ENCODE data around the gene ADAM23.

DNA sequence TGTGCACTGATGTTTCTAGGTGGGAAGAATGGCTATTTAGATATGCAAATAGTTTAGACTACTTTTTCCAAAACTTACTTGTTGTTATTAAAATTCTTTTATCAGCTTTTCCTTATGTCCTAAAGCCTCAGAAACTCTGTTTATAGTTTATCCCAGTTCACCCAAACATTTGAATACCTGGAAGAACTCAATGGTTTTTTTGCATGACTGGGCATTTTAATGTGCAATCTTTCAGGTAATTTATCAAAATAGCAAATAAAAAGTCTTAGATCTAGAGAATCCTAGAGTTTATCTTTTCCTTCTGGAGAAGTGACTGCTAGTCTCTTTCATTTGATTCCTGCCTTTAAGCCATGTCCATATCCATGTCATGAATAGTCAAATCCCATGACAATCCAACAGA is 9.6 kb upstream of the ADAM23 start:
- TF ChIP-seq, protein P1, sequence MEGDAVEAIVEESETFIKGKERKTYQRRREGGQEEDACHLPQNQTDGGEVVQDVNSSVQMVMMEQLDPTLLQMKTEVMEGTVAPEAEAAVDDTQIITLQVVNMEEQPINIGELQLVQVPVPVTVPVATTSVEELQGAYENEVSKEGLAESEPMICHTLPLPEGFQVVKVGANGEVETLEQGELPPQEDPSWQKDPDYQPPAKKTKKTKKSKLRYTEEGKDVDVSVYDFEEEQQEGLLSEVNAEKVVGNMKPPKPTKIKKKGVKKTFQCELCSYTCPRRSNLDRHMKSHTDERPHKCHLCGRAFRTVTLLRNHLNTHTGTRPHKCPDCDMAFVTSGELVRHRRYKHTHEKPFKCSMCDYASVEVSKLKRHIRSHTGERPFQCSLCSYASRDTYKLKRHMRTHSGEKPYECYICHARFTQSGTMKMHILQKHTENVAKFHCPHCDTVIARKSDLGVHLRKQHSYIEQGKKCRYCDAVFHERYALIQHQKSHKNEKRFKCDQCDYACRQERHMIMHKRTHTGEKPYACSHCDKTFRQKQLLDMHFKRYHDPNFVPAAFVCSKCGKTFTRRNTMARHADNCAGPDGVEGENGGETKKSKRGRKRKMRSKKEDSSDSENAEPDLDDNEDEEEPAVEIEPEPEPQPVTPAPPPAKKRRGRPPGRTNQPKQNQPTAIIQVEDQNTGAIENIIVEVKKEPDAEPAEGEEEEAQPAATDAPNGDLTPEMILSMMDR (IDR thresholded peaks at IDR 0.05), result no peak
- no peak for TF ChIP-seq POLR2A (IDR thresholded peaks at IDR 0.05)

All from adrenal gland (tissue), 5 donors.